Activated B cell treated with CpG ODN at 0.5 μM for 24 hours (primary cell): ENCODE data around the gene CHCHD6. TPM values are rescaled to one million over a fixed set of nuclear protein-coding genes. Genes with fewer than 3 reads are reported as not detected.

Experiments used
- ATAC-seq: fragments of 200-7000 bp; cut with Tn5 transposase; one replicate; pipeline ENCODE4 v1.10.0; 2021; ENCODE audit warnings: low read depth, mild to moderate bottlenecking, moderate library complexity
- CTCF ChIA-PET: fragments of 350-600 bp; sonication (Branson Sonifier 250); formaldehyde crosslinking; loops from one replicate; lab custom pipeline; 2021; ENCODE audit warnings: antibody characterized with exemption; lab: Charles Lee
- POLR2A ChIA-PET: fragments of 350-600 bp; sonication (Branson Sonifier 250); formaldehyde crosslinking; loops from one replicate; lab custom pipeline; 2021; ENCODE audit warnings: antibody characterized with exemption; lab: Charles Lee
- DNase-seq: peaks from one replicate; pipeline ENCODE4 v3.0.0; 2022
- H3K27ac Mint-ChIP-seq: one replicate; pipeline ENCODE4 v1.8.0; 2020; ENCODE audit warnings: mixed read lengths
- H3K27me3 Mint-ChIP-seq: one replicate; pipeline ENCODE4 v1.8.0; 2021; ENCODE audit warnings: mixed read lengths
- H3K36me3 Mint-ChIP-seq: one replicate; pipeline ENCODE4 v1.8.0; 2021; ENCODE audit warnings: low read depth, mixed read lengths
- H3K4me1 Mint-ChIP-seq: one replicate; pipeline ENCODE4 v1.8.0; 2021; ENCODE audit warnings: mixed read lengths
- H3K4me3 Mint-ChIP-seq: one replicate; pipeline ENCODE4 v1.8.0; 2020; ENCODE audit warnings: mild to moderate bottlenecking, mixed read lengths
- H3K9me3 Mint-ChIP-seq: one replicate; pipeline ENCODE4 v1.8.0; 2020; ENCODE audit warnings: mixed read lengths
- CTCF ChIP-seq: fragments of 200-600 bp; IDR thresholded peaks from one replicate; pipeline ENCODE4 v1.8.0; 2022; ENCODE audit warnings: antibody characterized with exemption, mild to moderate bottlenecking
- intact Hi-C: fragments of 100-400 bp; cut with micrococcal nuclease; formaldehyde crosslinking; loops from one replicate; pipeline ENCODE4 v1.15.1; 2024
- total RNA-seq: library from RNA; stranded (reverse); gene quantifications from 2 replicates; pipeline ENCODE4 v1.2.3, GENCODE V29; 2022

CHCHD6 gene
- total RNA-seq, 1 donor from 2014 or later = 10.0 TPM

- DNase-seq (no peak), ATAC-seq (no peak)
- Mint-ChIP-seq H3K4me3 (no peak overlapping the region), H3K9me3 (no peaks in the 10 kb centered on the region), H3K27me3 (no peaks in the 10 kb centered on the region), H3K4me1 (peaks cover 9% of the 10 kb centered on the region), H3K27ac (no peak overlapping the region), H3K36me3 (peaks cover 10% of the 10 kb centered on the region)
- no peak for TF ChIP-seq CTCF
- ChIA-PET CTCF (interaction anchor here (0.7 to 1.6 kb wide), 6 partner anchors 57 to 316 kb away, joined by 3 to 6 read pairs (median 4); no protein-coding TSS in a partner anchor), POLR2A (interaction anchor here (1.6 kb wide), 1 partner anchor 11 kb away, joined by 3 read pairs; no protein-coding TSS in a partner anchor)
- intact Hi-C loops = no loop called here
Measured at GRCh38 chr3:126995254-126995780, 291.3 kb downstream of the CHCHD6 start.

- ATAC-seq (no peak), DNase-seq (no peak)
- ChIA-PET POLR2A (interaction anchor here (1.6 kb wide), 1 partner anchor 12 kb away, joined by 3 read pairs; no protein-coding TSS in a partner anchor), CTCF (interaction anchor here (0.7 to 1.6 kb wide), 4 partner anchors 108 to 317 kb away, joined by 3 to 6 read pairs (median 5); no protein-coding TSS in a partner anchor)
- Mint-ChIP-seq H3K4me3 (no peak overlapping the region), H3K4me1 (peaks cover 9% of the 10 kb centered on the region), H3K9me3 (no peaks in the 10 kb centered on the region), H3K36me3 (peaks cover 4% of the 10 kb centered on the region), H3K27me3 (no peaks in the 10 kb centered on the region), H3K27ac (no peak overlapping the region)
- intact Hi-C loops = loop anchor here (1.0 to 2.0 kb wide), 2 partner anchors 244 to 317 kb away; no protein-coding TSS in a partner anchor
- TF ChIP-seq CTCF = no peak
Measured at GRCh38 chr3:126995926-126996512, 292.0 kb downstream of the CHCHD6 start.

- Mint-ChIP-seq H3K27ac (no peak overlapping the region), H3K4me3 (no peak overlapping the region), H3K4me1 (peaks cover 9% of the 10 kb centered on the region), H3K27me3 (no peaks in the 10 kb centered on the region), H3K36me3 (peaks cover 2% of the 10 kb centered on the region), H3K9me3 (no peaks in the 10 kb centered on the region)
- intact Hi-C loops = loop anchor here (1.0 to 2.0 kb wide), 2 partner anchors 245 to 318 kb away; no protein-coding TSS in a partner anchor
- ChIA-PET CTCF (interaction anchor here (1.4 to 1.6 kb wide), 2 partner anchors 144 to 244 kb away, joined by 5 to 6 read pairs; no protein-coding TSS in a partner anchor), POLR2A (no interaction called here)
- TF ChIP-seq CTCF = no peak
- DNase-seq (no peak), ATAC-seq (no peak)
Measured at GRCh38 chr3:126996905-126997304, 292.9 kb downstream of the CHCHD6 start.

- DNase-seq (no peak), ATAC-seq (no peak)
- Mint-ChIP-seq H3K36me3 (peaks cover 2% of the 10 kb centered on the region), H3K27ac (no peak overlapping the region), H3K9me3 (no peaks in the 10 kb centered on the region), H3K4me1 (peaks cover 9% of the 10 kb centered on the region), H3K4me3 (no peak overlapping the region), H3K27me3 (no peaks in the 10 kb centered on the region)
- ChIA-PET CTCF (no interaction called here), POLR2A (no interaction called here)
- TF ChIP-seq CTCF = no peak
- intact Hi-C loops = loop anchor here (2.0 kb wide), 1 partner anchor 319 kb away; no protein-coding TSS in a partner anchor
Measured at GRCh38 chr3:126997455-126998038, 293.5 kb downstream of the CHCHD6 start.

GRCh38 chr3:126998320-126998719 lies 294.3 kb downstream of the CHCHD6 start:
- no peak overlapping the region for H3K4me3 Mint-ChIP-seq
- ATAC-seq = no peak
- DNase-seq = no peak
- ChIA-PET POLR2A (no interaction called here), CTCF (no interaction called here)
- H3K4me1 Mint-ChIP-seq = peaks cover 7% of the 10 kb centered on the region
- H3K27me3 Mint-ChIP-seq = no peaks in the 10 kb centered on the region
- peaks cover 2% of the 10 kb centered on the region for H3K36me3 Mint-ChIP-seq
- H3K27ac Mint-ChIP-seq = no peak overlapping the region
- H3K9me3 Mint-ChIP-seq = no peaks in the 10 kb centered on the region
- TF ChIP-seq CTCF = no peak
- intact Hi-C loops = no loop called here
